Measurements from ENCODE around the gene RGL1. TPM values are rescaled to one million over a fixed set of nuclear protein-coding genes. Genes with fewer than 3 reads are reported as not detected.

RGL1 gene
- total RNA-seq, 1 donor from 2014 or later = 17.0 TPM

DNA sequence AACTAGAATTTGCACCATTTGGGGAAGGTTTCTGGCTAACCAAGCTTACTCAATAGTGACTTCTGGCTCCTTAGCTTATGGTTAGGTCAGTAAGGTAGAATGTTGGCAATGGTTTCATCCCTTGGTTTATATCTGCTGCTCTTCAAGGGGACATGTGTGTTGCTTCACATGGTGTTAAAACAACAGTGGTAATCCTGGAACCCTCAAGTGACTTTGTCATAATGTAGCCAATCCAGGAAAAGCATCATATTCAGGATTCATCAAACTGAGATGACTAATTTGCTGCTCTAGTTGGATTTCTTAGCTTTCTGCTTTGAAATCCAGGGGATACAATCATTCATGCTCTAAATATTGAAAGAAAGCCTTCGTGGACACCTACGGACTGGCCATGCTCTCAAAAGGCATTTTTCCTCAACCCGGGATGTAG lies 108.7 kb downstream of the RGL1 start:
- Mint-ChIP-seq H3K9me3 (no peaks in the 10 kb centered on the region), H3K27ac (no peak overlapping the region), H3K36me3 (peaks cover 58% of the 10 kb centered on the region), H3K4me1 (ENCODE audit: unreplicated experiment) (peaks cover 19% of the 10 kb centered on the region), H3K27me3 (no peaks in the 10 kb centered on the region), H3K4me3 (no peak overlapping the region)
- TF ChIP-seq, protein P1, sequence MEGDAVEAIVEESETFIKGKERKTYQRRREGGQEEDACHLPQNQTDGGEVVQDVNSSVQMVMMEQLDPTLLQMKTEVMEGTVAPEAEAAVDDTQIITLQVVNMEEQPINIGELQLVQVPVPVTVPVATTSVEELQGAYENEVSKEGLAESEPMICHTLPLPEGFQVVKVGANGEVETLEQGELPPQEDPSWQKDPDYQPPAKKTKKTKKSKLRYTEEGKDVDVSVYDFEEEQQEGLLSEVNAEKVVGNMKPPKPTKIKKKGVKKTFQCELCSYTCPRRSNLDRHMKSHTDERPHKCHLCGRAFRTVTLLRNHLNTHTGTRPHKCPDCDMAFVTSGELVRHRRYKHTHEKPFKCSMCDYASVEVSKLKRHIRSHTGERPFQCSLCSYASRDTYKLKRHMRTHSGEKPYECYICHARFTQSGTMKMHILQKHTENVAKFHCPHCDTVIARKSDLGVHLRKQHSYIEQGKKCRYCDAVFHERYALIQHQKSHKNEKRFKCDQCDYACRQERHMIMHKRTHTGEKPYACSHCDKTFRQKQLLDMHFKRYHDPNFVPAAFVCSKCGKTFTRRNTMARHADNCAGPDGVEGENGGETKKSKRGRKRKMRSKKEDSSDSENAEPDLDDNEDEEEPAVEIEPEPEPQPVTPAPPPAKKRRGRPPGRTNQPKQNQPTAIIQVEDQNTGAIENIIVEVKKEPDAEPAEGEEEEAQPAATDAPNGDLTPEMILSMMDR (conservative IDR thresholded peaks at IDR 0.05) = no peak
- DNase-seq (ENCODE audit: extremely low spot score, unreplicated experiment) = no peak

DNA sequence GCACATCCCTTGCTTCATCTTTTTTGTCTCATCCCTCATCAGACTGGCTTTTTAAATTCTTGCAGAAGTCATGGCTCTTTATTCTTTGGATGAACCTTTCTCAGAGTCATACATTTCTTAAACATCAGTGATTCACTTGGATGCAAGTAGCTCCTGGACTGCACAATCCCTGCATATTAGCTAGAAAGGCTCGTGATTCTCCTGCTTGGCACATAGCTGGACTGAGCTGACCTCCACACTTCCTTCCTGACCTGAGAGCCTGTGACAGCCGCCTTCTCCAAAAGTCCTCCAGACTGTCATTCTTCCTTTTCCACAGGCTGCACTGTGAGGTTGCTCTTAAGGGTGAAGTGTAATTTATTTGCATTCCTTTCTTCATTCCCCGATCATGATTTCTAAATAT lies 109.4 kb downstream of the RGL1 start:
- TF ChIP-seq, protein P1 (conservative IDR thresholded peaks at IDR 0.05) = no peak
- Mint-ChIP-seq H3K4me1 (ENCODE audit: unreplicated experiment) (peaks cover 19% of the 10 kb centered on the region), H3K27me3 (no peaks in the 10 kb centered on the region), H3K4me3 (no peak overlapping the region), H3K9me3 (no peaks in the 10 kb centered on the region), H3K27ac (no peak overlapping the region), H3K36me3 (peaks cover 51% of the 10 kb centered on the region)
- no peak for DNase-seq (ENCODE audit: extremely low spot score, unreplicated experiment)

DNA sequence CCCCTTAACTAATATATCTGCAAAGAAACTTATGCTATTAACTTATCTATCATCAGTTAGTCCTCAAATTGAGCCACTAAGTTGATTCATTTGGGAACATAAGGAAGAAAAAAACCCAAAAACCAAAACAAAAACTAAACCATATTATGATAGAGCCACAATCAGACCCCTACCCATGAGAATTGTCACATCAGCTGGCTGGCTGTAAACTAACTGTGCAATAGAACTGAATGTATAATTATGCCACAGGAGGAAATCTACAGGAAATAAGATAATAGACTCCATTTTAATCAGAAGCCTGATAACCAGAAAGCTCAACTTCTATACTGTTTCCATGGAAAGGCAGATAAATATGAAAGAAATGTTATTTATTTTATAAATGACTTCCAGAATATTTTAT lies 110.0 kb downstream of the RGL1 start:
- peaks cover 19% of the 10 kb centered on the region for H3K4me1 Mint-ChIP-seq (ENCODE audit: unreplicated experiment)

DNA sequence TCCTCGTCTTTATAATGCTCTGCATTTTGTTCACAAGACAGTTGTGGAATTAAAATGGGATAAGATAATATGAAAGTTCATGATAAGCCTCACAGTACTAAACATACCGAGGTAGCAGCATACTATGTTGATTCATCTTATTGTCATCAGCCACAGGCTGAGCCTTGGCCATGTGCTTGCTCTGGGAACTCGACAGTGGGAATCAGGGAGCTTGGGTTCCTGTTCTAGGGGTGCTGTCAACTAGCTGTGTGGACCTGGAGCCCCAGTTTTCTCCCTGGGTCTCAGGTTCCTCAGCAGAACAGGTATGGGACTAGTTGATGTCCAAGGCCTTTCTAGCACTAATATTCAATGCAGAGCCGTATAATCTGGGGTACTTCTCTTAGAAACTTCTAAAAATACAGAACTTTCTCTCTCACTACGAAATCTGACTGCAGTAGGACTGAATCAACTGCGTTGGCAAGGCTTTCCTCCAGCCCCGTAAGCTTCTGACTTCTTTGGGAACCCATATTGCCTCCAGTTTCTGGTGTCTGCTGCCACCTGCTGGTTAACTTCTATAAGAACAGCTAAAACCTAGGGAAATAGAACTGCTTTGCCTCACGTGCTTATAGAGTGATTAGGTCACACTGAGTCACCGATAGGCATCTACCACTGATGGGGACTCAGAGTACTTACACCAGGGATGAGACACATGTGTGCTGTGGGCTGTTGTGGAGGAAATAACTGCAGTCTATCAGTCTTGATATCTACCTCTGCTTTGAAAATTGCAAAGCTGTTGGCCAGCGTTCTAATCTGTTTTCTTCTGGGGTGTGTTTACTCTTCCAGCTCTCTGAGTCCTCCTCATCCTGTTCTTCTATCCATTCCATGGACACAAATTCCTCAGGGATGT lies 110.9 kb downstream of the RGL1 start:
- Mint-ChIP-seq H3K27ac (peak overlapping the region; percentile 19), H3K4me3 (no peak overlapping the region), H3K36me3 (peaks cover 41% of the 10 kb centered on the region)

More for the DNA sequence above, 110.0 kb downstream of the RGL1 start:
- no peak overlapping the region for H3K4me3 Mint-ChIP-seq
- TF ChIP-seq, protein P1 (conservative IDR thresholded peaks at IDR 0.05) = no peak
- H3K27me3 Mint-ChIP-seq = no peaks in the 10 kb centered on the region
- no peak overlapping the region for H3K27ac Mint-ChIP-seq
- H3K9me3 Mint-ChIP-seq = no peaks in the 10 kb centered on the region
- DNase-seq (ENCODE audit: extremely low spot score, unreplicated experiment) = no peak
- H3K36me3 Mint-ChIP-seq = peaks cover 50% of the 10 kb centered on the region

DNA sequence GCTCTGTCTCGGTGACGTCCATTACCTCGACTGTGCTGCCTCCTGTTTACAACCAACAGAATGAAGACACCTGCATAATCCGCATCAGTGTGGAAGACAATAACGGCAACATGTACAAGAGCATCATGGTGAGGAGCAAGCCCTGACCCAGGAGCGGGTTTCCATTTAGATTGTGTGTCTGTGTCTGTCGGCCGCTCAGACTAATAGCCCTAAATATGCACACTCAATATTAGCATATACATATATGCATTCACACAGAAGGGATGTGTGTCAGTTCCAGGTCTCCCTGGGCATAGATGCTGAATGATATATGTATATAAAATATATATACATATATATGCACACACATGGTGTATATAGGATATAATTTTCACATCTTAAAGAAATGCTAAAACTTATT lies 111.7 kb downstream of the RGL1 start:
- no peak overlapping the region for H3K27ac Mint-ChIP-seq

More for the DNA sequence above, 110.9 kb downstream of the RGL1 start:
- Mint-ChIP-seq H3K27me3 (no peaks in the 10 kb centered on the region), H3K4me1 (ENCODE audit: unreplicated experiment) (peaks cover 19% of the 10 kb centered on the region), H3K9me3 (no peaks in the 10 kb centered on the region)
- TF ChIP-seq, protein P1 (conservative IDR thresholded peaks at IDR 0.05) = peak; percentile 92
- peak; percentile 75 for DNase-seq (ENCODE audit: extremely low spot score, unreplicated experiment)

More for the DNA sequence above, 111.7 kb downstream of the RGL1 start:
- no peaks in the 10 kb centered on the region for H3K27me3 Mint-ChIP-seq
- DNase-seq (ENCODE audit: extremely low spot score, unreplicated experiment) = no peak
- peaks cover 40% of the 10 kb centered on the region for H3K36me3 Mint-ChIP-seq
- H3K9me3 Mint-ChIP-seq = no peaks in the 10 kb centered on the region
- TF ChIP-seq, protein P1 (conservative IDR thresholded peaks at IDR 0.05) = no peak
- H3K4me3 Mint-ChIP-seq = no peak overlapping the region
- H3K4me1 Mint-ChIP-seq (ENCODE audit: unreplicated experiment) = peaks cover 19% of the 10 kb centered on the region
